Ecto neural progenitor cell (in vitro differentiated cells): ENCODE data around the gene PSD4.

ENCODE experiments used
- DNase-seq: peaks from one replicate; pipeline ENCODE4 v3.0.0-alpha.2; 2018; ENCODE audit warnings: low spot score

Gene PSD4

DNA sequence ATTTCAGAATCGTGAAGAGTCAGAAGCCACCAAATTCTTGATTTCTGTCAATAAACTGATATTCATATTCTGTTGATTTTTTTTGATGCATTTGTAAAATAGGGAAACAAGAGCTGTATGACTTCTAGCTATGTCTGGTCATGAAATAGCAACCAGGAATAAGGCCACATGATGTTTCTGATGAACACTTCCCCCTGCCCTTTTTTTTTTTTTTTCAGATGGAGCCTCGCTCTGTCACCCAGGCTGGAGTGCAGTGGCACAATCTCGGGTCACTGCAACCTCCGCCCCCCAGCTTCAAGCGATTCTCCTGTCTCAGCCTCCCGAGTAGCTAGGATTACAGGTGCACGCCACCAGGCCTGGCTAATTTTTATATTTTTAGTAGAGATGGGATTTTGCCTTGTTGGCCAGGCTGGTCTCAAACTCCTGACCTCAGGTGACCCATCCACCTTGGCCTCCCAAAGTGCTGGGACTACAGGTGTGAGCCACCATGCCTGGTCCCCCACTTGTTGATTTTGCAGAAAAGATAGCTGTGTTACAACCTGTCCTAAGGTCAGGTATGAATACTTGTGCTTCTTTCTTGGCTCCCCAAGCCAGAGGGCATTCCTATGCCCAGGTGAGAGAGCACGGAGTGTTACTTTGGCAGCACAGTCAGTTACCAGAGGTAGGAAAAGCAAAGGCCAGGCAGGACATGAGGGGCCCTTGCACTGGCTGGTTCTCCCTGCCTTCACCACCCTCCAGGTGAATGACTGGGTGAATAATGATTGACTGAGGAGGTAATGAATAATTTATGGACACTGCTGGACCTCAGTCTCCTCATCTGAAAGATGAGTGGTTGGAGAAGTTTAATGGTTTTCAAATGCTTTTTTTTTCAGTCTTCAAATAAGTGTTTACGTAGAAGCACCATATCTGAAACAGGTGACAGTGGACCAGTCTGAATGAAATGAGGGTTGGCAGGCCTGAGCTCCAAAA lies 65.4 kb downstream of the PSD4 start:
- no peak for DNase-seq

- no peak for DNase-seq
Measured at GRCh38 chr2:113240150-113240914, 66.6 kb downstream of the PSD4 start.

- DNase-seq: no peak
Measured at GRCh38 chr2:113240915-113241911, 67.4 kb downstream of the PSD4 start.

DNA sequence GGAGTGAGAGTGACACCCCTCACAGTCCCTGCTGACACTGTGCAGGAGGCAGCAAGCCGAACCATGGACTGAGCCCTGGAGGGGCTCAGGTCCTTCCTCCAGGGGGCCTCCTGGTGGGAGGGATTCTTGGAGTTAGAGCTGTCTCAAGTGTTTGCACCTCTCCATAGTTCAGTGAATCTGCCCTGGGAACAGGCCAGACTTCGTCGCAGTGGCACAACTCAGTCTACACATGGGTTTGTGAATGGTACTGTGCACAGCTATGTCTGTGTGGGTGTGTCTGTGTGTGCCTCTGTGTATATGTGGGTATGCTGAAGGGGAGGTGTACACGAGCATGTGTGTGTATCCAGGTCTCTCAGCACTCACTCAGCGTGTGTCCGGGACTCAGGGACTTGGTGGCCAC lies 68.6 kb downstream of the PSD4 start:
- no peak for DNase-seq

DNA sequence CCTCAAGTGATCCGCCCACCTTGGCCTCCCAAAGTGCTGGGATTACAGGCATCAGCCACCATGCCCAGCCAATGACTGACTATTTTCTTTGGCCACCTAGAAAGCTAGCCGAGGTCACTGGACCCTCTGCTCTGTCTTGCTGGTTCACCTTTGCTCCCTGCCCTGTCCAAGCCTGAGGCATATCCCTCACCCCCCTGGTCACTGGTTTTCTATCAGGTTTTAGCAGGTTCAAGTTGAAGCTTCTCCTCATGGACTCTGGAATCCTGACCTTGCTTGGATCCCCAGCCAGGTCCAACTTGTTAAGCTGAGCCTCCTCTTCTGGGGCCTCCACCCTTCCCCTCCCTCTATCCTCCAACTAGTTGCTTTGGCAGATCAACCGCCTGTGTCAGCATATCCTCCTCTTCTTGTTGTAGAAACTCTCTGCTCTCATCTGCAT lies 71.5 kb downstream of the PSD4 start:
- no peak for DNase-seq

GRCh38 chr2:113246606-113247005 lies 72.8 kb downstream of the PSD4 start:
- no peak for DNase-seq

DNA sequence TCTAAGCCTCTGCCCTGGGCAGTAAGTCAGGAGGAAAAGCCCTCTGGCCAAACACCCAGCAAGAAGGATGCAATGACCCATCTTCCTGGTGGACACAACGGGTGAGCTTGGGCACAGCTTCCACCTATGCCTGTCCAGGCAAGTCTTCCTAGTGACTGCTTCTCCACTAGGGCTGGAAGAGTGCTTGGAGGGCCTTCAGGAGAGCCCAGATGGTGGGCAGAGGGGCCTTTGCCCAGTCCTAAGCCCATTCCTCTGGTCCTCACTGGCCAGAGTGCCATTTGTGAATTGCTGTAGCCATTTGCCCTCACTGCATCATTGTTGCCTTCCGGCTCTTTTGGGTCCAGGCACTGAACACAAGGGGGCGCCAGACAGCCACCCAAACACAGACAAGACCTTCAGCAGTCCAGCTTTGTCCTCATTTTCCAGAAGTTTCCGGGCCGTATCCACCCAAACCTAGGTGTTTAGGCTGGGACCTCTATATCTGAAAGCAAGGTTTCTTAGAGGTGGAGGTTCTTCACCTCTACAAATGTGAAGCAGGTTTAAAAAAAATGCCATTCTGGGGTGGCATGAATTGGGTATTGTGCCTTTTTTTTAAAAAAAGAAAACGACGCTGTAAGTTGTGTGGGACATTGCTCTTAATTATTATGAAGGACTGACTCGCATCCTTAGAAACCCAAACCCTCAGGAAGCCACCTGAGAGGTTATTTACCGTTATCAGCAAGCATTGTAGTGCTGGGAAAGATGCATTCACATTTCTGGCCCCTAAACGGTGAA lies 75.4 kb downstream of the PSD4 start:
- peak; percentile 86 for DNase-seq

GRCh38 chr2:113251118-113251517 lies 77.3 kb downstream of the PSD4 start:
- no peak for DNase-seq

DNA sequence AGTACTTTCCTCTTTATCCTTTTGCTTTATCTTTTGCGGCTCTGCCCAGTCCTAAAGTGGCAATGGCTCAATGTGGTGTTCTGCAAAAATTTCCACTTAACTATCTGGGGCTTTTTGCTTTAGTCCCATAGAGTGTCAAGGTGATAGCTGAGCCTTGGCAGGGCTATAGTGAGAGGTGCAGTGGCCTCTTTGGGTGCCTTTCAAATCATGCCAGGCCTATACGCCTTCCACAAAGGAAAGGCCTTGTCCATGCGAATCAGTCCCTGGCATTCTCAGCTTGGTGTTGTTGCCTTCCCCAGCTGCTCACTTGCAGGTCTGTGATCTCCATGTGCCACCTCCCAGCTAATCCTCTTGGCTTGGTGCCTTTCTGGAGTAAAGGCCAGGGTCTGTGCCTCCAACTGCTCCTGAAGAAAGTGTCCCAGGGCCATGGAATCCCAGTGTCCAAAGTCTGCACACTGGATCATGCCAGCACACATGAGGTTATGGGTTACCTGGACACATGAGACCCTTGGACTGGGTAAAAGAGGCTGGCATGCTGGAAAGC lies 78.3 kb downstream of the PSD4 start:
- no peak for DNase-seq

GRCh38 chr2:113253453-113253852 lies 79.7 kb downstream of the PSD4 start:
- no peak for DNase-seq

DNA sequence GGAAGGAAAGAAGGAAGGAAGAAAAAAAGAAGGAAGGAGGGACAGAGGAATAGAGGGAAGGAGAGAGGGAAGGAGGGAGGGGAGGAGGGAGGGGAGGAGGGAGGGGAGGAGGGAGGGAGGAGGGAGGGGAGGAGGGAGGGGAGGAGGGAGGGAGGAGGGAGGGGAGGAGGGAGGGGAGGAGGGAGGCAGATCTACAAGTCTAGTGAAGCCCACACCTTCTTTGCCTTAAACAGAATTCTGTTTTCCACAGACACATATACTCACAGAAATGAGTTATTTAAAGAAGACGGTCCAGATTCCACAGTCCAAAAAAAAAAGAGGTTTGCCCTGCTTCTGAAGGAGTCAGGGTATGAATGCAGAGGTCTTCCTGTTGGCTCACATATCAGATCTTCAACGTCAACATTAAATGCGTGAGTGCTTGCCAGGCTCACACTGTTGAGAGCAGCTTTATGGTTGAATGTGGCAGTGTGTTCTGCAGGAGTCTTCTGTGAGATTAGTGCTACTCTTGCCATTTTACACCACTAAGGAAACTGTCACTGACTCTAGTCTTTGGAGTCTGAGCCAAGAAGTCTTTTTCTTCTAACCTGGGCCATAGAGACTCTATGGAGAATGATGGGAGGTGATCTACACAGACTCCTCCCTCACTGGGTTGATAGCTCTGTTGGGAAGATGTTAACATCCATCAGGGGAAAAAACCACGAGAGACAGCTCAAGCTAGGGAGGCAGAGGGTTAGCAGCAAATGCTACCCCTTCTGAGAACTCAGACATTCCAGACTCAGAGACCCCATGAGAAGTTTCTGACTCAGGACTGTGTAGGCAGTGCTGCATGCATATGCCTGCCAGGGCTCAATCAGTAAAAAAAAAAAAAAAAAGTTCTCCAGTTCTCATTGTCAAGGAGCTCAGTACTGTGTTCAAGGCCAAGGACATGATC lies 81.6 kb downstream of the PSD4 start:
- DNase-seq: no peak

- no peak for DNase-seq
Measured at GRCh38 chr2:113257516-113258264, 83.9 kb downstream of the PSD4 start.

- DNase-seq: no peak
Measured at GRCh38 chr2:113258471-113259147, 84.8 kb downstream of the PSD4 start.
